NT2/D1 (cell line): ENCODE measurements around the gene BMP8B.
"Not testable (repeated sequence)": the region's sequence is repeated elsewhere in the genome, so short reads cannot be mapped to it uniquely, and the experiment has no call there.

Source experiments
- DNase-seq: peaks from one replicate; pipeline ENCODE4 v3.0.0-alpha.2; 2011; ENCODE audit warnings: low read depth, low spot score
- H3K27me3 ChIP-seq: 2 replicates; pipeline ENCODE4 v1.6.0; 2011; ENCODE audit warnings: mild to moderate bottlenecking; ENCODE audit not compliant: insufficient read length, insufficient read depth
- H3K36me3 ChIP-seq: 2 replicates; pipeline ENCODE4 v1.6.1; 2011; ENCODE audit warnings: mild to moderate bottlenecking, low read length, mixed read lengths; ENCODE audit not compliant: insufficient read depth, insufficient read length
- H3K4me1 ChIP-seq: 2 replicates; pipeline ENCODE4 v1.5.1; 2011; ENCODE audit not compliant: insufficient read depth, insufficient read length
- H3K4me3 ChIP-seq: 2 replicates; pipeline ENCODE4 v1.5.1; 2011; ENCODE audit warnings: low read depth; ENCODE audit not compliant: insufficient read length
- H3K9ac ChIP-seq: 2 replicates; pipeline ENCODE4 v1.6.0; 2011; ENCODE audit warnings: low read depth; ENCODE audit not compliant: insufficient read length
- H3K9me3 ChIP-seq: 2 replicates; pipeline ENCODE4 v1.5.1; 2011; ENCODE audit warnings: mild to moderate bottlenecking, low read length; ENCODE audit not compliant: insufficient read depth
- SUZ12 ChIP-seq: IDR thresholded peaks from 2 replicates; pipeline ENCODE4 v1.6.1; 2011; ENCODE audit not compliant: insufficient read length, insufficient read depth; ENCODE audit errors: extremely low read depth
- YY1 ChIP-seq: IDR thresholded peaks from 2 replicates; pipeline ENCODE4 v1.6.1; 2011; ENCODE audit not compliant: insufficient read length, insufficient read depth
- ZNF274 ChIP-seq: IDR thresholded peaks from 2 replicates; pipeline ENCODE4 v1.6.1; 2011; ENCODE audit warnings: mild to moderate bottlenecking, low read depth, low read length

The BMP8B gene

GRCh38 chr1:39819091-39819812 is 30.6 kb upstream of the BMP8B start:
- Histone ChIP-seq H3K4me3 (no peak overlapping the region), H3K9me3 (no peaks in the 10 kb centered on the region; the same call in 1 of the 2 replicates), H3K9ac (no peak overlapping the region), H3K36me3 (no peaks in the 10 kb centered on the region), H3K27me3 (peaks cover 3% of the 10 kb centered on the region), H3K4me1 (peaks cover 7% of the 10 kb centered on the region)
- TF ChIP-seq YY1 (no peak), ZNF274 (no peak), SUZ12 (no peak)
- no peak for DNase-seq

DNA sequence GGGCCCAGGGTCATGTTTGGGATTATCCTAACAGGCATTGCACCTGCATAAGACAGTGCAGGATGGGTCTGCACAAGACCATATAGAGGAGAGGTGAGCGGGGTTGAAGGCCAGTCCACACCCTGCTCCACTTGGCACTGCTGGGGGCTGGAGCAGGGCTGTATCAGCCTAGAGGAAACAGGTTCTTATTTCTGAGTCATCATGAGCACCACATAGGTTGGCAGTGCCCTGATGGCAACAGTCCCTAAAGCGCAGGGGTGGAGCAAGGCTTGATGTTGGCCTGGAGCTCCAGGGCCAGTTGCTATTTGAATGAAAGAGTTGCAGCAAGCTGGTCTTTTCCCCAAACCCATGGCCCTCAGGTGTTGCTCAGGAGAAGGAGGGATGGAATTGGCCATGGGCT is 29.8 kb upstream of the BMP8B start:
- H3K4me3 ChIP-seq: no peak overlapping the region
- TF ChIP-seq YY1: no peak
- TF ChIP-seq ZNF274: no peak
- no peak for TF ChIP-seq SUZ12
- H3K9ac ChIP-seq: no peak overlapping the region
- H3K36me3 ChIP-seq: no peaks in the 10 kb centered on the region
- no peaks in the 10 kb centered on the region; the same call in 1 of the 2 replicates for H3K9me3 ChIP-seq
- DNase-seq: no peak
- H3K27me3 ChIP-seq: peaks cover 3% of the 10 kb centered on the region
- peaks cover 7% of the 10 kb centered on the region for H3K4me1 ChIP-seq

DNA sequence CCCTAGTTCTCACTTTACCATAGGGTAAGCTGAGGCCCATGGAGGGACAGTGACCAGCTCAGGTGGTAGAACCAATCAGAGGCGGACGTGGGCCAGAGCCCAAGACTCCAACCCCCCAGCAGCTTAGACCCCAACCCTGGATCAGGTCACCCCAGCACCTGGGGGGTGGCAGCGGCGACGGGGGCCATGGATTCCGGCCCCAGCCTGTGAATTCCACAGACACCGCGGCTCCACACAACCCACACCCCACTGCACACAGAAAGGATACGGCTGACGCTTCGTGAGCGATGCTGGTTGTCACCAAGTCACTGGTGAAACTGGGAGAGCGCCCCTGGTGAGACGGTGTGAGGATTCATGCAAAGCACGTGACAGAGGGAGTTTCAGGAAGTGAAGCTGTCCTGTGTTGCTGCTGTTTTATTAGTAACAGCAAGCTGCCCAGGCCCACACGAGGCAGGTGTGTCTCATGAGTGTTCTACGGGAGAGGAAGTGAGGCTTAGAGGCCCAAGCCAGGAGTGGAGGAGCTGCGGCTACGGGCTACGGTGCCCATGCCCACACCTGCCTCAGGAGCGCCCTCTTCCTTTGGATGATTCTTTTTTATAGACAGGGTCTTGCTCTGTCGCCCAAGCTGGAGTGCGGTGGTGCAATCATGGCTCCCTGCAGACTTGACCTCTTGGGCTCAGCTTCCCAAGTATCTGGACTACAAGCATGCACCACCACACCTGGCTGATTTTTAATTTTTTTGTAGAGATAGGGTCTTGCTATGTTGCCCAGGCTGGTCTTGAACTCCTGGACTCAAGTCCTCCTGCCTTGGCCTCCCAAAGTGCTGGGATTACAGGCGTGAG is 28.6 kb upstream of the BMP8B start:
- H3K9ac ChIP-seq, DNase-seq, H3K9me3 ChIP-seq, H3K4me1 ChIP-seq, H3K4me3 ChIP-seq, H3K36me3 ChIP-seq, H3K27me3 ChIP-seq: not testable (repeated sequence)

DNA sequence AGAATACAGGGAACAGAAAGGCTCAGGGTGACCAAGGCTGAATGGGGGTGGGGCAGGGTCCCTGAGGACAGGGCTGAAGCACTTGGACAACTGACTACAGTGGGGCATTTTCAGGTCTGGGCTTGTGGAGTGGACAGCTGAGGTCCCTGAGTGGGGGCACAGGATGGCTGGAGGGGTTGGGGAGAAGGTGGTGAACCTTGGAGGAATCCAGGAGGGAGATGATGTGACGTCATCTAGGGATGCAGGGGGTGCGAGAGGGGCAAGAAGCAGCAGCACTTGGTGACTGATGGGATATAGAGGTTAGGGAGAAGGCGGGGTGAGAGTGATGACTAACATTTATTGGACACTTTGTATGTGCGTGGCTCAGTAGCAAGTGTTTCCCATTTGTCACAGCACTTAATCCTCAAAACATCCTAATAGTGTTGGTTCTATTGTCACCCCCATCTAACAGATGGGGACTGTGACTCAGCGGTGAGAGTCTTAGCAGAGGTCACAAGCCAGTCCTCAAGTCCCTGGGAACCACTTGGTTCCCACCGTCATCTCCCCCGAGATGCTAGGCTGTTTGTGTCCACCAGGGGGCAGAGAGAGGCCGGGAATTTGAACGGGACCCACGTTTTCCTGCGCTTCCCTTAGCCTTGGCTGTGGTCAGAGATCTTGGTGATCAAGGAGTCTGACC is 27.9 kb upstream of the BMP8B start:
- H3K9ac ChIP-seq: no peak overlapping the region
- peaks cover 3% of the 10 kb centered on the region for H3K27me3 ChIP-seq
- DNase-seq: peak; percentile 81
- H3K9me3 ChIP-seq: no peaks in the 10 kb centered on the region; the same call in 1 of the 2 replicates
- peaks cover 3% of the 10 kb centered on the region for H3K4me1 ChIP-seq
- H3K36me3 ChIP-seq: no peaks in the 10 kb centered on the region
- TF ChIP-seq ZNF274 (no peak), SUZ12 (no peak), YY1 (no peak)
- no peak overlapping the region for H3K4me3 ChIP-seq

- H3K4me1 ChIP-seq: peaks cover 1% of the 10 kb centered on the region
- TF ChIP-seq SUZ12 (no peak), YY1 (no peak), ZNF274 (no peak)
- no peak overlapping the region for H3K4me3 ChIP-seq
- no peaks in the 10 kb centered on the region for H3K36me3 ChIP-seq
- H3K9me3 ChIP-seq: no peaks in the 10 kb centered on the region
- DNase-seq: no peak
- no peak overlapping the region for H3K9ac ChIP-seq
- peaks cover 3% of the 10 kb centered on the region for H3K27me3 ChIP-seq
Measured at GRCh38 chr1:39812913-39813312, 24.2 kb upstream of the BMP8B start.

DNA sequence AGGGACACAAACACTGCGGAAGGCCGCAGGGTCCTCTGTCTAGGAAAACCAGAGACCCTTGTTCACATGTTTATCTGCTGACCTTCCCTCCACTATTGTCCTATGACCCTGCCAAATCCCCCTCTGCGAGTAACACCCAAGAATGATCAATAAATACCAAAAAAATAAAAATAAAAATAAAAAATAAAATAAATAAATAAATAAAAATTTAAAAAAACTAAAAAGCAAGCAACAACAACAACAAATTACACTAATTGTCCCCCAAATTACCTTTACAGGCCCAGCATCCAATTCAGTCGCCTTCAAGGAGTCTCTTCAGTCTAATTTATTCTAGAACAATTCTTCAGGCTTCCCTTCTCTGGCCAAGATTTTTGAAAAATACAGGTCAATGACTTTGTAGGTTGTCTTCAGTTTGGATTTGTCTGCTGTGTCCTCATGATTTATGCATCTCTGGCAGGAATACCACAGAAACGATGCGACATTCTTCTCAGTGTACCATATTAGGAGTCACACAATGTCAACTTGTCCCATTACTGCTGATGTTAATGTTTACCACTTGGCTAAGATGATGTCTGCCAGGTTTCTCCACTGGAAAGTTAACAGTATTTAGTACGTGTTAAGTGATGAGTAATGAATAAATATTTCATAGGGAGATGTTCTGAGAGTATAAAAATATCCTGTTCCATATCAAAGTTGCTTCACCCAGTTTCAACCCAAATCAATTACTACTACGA is 20.3 kb upstream of the BMP8B start:
- no peak for DNase-seq
- Histone ChIP-seq H3K4me3 (no peak overlapping the region), H3K36me3 (no peaks in the 10 kb centered on the region), H3K9ac (no peak overlapping the region), H3K27me3 (no peaks in the 10 kb centered on the region), H3K9me3 (peaks cover 18% of the 10 kb centered on the region; the same call in 1 of the 2 replicates), H3K4me1 (no peaks in the 10 kb centered on the region)
- TF ChIP-seq ZNF274 (no peak), YY1 (no peak), SUZ12 (no peak)
